OCI-LY7 (cell line): Measurements from ENCODE around the gene HSPH1. TPM values are rescaled to one million over a fixed set of nuclear protein-coding genes. Genes with fewer than 3 reads are reported as not detected.
"Not testable (repeated sequence)": the region's sequence is repeated elsewhere in the genome, so short reads cannot be mapped to it uniquely, and the experiment has no call there.

Source experiments
- BruUV-seq: library from RNA; stranded (reverse); fragments of 400-500 nt; replicated peaks from 2 replicates; lab custom pipeline; 2021; lab: Mats Ljungman, UMichigan
- CTCF ChIA-PET: fragments of 300-600 bp; sonication (Branson Sonifier 250); formaldehyde crosslinking; loops from one replicate; lab custom pipeline; 2022; ENCODE audit warnings: antibody characterized with exemption; ENCODE audit not compliant: unreplicated experiment; lab: Charles Lee
- POLR2A ChIA-PET: fragments of 300-600 bp; sonication (Branson Sonifier 250); formaldehyde crosslinking; loops from one replicate; lab custom pipeline; 2022; ENCODE audit warnings: antibody characterized with exemption; lab: Charles Lee
- DNase-seq: peaks from one replicate; pipeline ENCODE4 v3.0.0-alpha.2; 2015; ENCODE audit warnings: low spot score
- H2AFZ ChIP-seq: fragments of 200-600 bp; sonication (generic), shearing (Covaris generic); 2 replicates; pipeline ENCODE4 v1.6.1; 2014; ENCODE audit warnings: mild to moderate bottlenecking, antibody characterized with exemption, low read length, moderate library complexity
- H3K27ac ChIP-seq: fragments of 200-600 bp; sonication (generic); 2 replicates; pipeline ENCODE4 v1.5.1; 2014; ENCODE audit warnings: mixed run types, low read depth, mild to moderate bottlenecking, moderate library complexity, low read length, inconsistent platforms; ENCODE audit not compliant: poor library complexity, severe bottlenecking
- H3K36me3 ChIP-seq: fragments of 200-600 bp; sonication (generic); 2 replicates; pipeline ENCODE4 v1.6.1; 2014; ENCODE audit warnings: mild to moderate bottlenecking, antibody characterized with exemption, low read length, moderate library complexity, mixed read lengths; ENCODE audit not compliant: insufficient read depth
- H3K4me1 ChIP-seq: fragments of 200-600 bp; sonication (generic); 2 replicates; pipeline ENCODE4 v1.5.1; 2014; ENCODE audit warnings: mild to moderate bottlenecking, low read length; ENCODE audit not compliant: insufficient read depth, poor library complexity, severe bottlenecking
- H3K4me2 ChIP-seq: fragments of 200-600 bp; sonication (generic); 2 replicates; pipeline ENCODE4 v1.6.1; 2014; ENCODE audit warnings: mild to moderate bottlenecking, low read length
- H3K4me3 ChIP-seq: fragments of 200-600 bp; sonication (generic); 2 replicates; pipeline ENCODE4 v1.5.1; 2014; ENCODE audit warnings: mild to moderate bottlenecking, low read depth, low read length; ENCODE audit not compliant: poor library complexity, severe bottlenecking
- H3K79me2 ChIP-seq: fragments of 200-600 bp; sonication (generic); 2 replicates; pipeline ENCODE4 v1.6.1; 2016; ENCODE audit warnings: low read depth, mild to moderate bottlenecking, low read length, moderate library complexity, mixed read lengths; ENCODE audit not compliant: insufficient read depth
- H3K9me2 ChIP-seq: fragments of 200-600 bp; sonication (generic); 2 replicates; pipeline ENCODE4 v1.6.1; 2016; ENCODE audit warnings: mild to moderate bottlenecking, low read length, mixed read lengths; ENCODE audit not compliant: insufficient read depth
- H3K9me3 ChIP-seq: fragments of 200-600 bp; sonication (generic); 2 replicates; pipeline ENCODE4 v1.6.1; 2014; ENCODE audit warnings: mild to moderate bottlenecking, mixed run types, low read length, mixed read lengths
- H4K20me1 ChIP-seq: fragments of 200-600 bp; sonication (generic); 2 replicates; pipeline ENCODE4 v1.6.1; 2014; ENCODE audit warnings: mild to moderate bottlenecking, antibody characterized with exemption, low read length, moderate library complexity, mixed read lengths; ENCODE audit not compliant: insufficient read depth
- EZH2phosphoT487 ChIP-seq: fragments of 200-600 bp; sonication (generic); IDR thresholded peaks from 2 replicates; pipeline ENCODE4 v1.6.1; 2018; ENCODE audit warnings: low read depth, borderline replicate concordance, mild to moderate bottlenecking, mixed run types, antibody characterized with exemption, low read length, moderate library complexity, mixed read lengths
- intact Hi-C: fragments of 100-400 bp; cut with micrococcal nuclease; formaldehyde crosslinking; loops from one replicate; pipeline ENCODE4 v1.10.0; 2022; ENCODE audit not compliant: unreplicated experiment
- total RNA-seq, 2 experiments: library from RNA; depleted of rRNA in 1 of 2; stranded (reverse); fragments of >200 nt in 1 of 2; shearing (Covaris generic) in 1 of 2; gene quantifications; 2 replicates each; pipeline ENCODE4 v1.2.3, GENCODE V29; 2014 to 2022
- TF ChIP-seq, protein P1 (sequence below): fragments of 200-600 bp; sonication (generic); conservative IDR thresholded peaks from 2 replicates; pipeline ENCODE4 v1.5.1; 2014; ENCODE audit warnings: mild to moderate bottlenecking, antibody characterized with exemption, low read length, moderate library complexity, mixed read lengths

HSPH1 gene
- total RNA-seq, 2 experiments from 2014 or later, result 89.6 to 176 TPM

DNA sequence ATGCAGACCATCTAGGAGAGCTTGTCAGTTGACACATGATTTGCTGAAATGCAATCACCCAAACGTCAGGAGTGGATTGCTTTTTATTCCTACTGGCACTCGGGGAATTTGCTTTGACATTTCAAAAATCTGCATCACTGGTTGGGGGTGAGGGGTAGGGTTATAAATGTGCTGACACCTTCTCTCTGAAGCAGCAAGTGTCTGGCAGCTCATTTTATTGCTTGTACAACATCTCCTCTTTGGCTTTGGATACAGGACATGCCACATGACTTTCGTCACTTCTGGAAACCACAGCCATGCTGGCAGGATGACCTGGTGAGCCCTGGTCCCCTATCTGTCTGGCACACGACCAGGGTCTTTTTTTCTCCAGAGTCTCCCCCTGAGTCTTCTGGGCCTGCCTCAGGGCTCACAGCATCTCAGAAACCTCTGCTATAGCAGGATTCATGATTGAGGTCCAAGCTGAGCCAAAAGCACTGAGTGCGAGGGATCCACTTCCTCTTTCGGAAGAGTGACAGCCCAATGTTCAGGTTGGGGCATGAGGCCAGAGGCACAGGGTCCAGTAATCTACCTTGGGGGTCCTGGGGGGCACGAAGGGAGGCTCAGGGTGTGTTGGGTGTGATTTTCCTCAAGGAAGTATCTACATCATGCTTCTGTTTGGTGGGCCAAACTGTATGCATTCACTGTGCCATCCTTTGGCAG is 60.1 kb downstream of the HSPH1 start:
- no peak overlapping the region for H3K27ac ChIP-seq
- TF ChIP-seq, protein P1, sequence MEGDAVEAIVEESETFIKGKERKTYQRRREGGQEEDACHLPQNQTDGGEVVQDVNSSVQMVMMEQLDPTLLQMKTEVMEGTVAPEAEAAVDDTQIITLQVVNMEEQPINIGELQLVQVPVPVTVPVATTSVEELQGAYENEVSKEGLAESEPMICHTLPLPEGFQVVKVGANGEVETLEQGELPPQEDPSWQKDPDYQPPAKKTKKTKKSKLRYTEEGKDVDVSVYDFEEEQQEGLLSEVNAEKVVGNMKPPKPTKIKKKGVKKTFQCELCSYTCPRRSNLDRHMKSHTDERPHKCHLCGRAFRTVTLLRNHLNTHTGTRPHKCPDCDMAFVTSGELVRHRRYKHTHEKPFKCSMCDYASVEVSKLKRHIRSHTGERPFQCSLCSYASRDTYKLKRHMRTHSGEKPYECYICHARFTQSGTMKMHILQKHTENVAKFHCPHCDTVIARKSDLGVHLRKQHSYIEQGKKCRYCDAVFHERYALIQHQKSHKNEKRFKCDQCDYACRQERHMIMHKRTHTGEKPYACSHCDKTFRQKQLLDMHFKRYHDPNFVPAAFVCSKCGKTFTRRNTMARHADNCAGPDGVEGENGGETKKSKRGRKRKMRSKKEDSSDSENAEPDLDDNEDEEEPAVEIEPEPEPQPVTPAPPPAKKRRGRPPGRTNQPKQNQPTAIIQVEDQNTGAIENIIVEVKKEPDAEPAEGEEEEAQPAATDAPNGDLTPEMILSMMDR, result no peak
- no peaks in the 10 kb centered on the region for H3K79me2 ChIP-seq
- intact Hi-C loops, result no loop called here
- H4K20me1 ChIP-seq, result no peaks in the 10 kb centered on the region
- H3K4me1 ChIP-seq, result no peaks in the 10 kb centered on the region
- H2AFZ ChIP-seq, result no peak overlapping the region
- H3K4me2 ChIP-seq, result no peak overlapping the region
- ChIA-PET POLR2A (interaction anchor here (0.9 kb wide), 1 partner anchor 214 kb away, joined by 3 read pairs; no protein-coding TSS in a partner anchor), CTCF (no interaction called here)
- DNase-seq, result no peak
- H3K9me2 ChIP-seq, result no peaks in the 10 kb centered on the region
- no peak overlapping the region for H3K4me3 ChIP-seq
- BruUV-seq, result no TSS peak
- no peaks in the 10 kb centered on the region for H3K36me3 ChIP-seq
- no peaks in the 10 kb centered on the region for H3K9me3 ChIP-seq

DNA sequence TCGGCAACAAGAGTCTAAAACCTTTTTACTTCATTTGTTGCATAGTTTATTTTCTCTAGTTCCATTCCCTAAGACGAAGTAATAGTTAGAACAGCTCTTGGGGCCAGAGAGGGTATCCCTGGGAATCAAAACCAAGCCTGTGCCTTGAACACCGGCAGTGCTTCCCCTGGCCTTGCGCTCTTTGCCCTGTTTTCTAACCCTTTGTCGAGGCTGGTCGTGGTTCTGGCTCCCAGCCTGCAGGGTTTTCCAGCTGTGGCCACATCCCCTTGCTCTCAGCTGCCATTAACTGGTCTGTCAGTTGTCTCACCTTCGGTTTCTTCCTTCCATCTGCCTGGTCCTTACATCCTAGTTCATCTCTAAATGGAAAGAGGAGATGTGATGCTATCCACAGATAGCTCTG is 61.0 kb downstream of the HSPH1 start:
- no peaks in the 10 kb centered on the region for H3K79me2 ChIP-seq
- no peaks in the 10 kb centered on the region for H4K20me1 ChIP-seq
- H2AFZ ChIP-seq, result no peak overlapping the region
- H3K9me3 ChIP-seq, result no peaks in the 10 kb centered on the region
- no peak for DNase-seq
- no peaks in the 10 kb centered on the region for H3K36me3 ChIP-seq
- TF ChIP-seq EZH2phosphoT487, result no peak
- TF ChIP-seq, protein P1, result no peak
- ChIA-PET POLR2A (no interaction called here), CTCF (no interaction called here)
- no peak overlapping the region for H3K4me2 ChIP-seq
- no TSS peak for BruUV-seq
- H3K4me3 ChIP-seq, result no peak overlapping the region
- intact Hi-C loops, result no loop called here
- H3K4me1 ChIP-seq, result no peaks in the 10 kb centered on the region
- no peak overlapping the region for H3K27ac ChIP-seq
- H3K9me2 ChIP-seq, result no peaks in the 10 kb centered on the region

DNA sequence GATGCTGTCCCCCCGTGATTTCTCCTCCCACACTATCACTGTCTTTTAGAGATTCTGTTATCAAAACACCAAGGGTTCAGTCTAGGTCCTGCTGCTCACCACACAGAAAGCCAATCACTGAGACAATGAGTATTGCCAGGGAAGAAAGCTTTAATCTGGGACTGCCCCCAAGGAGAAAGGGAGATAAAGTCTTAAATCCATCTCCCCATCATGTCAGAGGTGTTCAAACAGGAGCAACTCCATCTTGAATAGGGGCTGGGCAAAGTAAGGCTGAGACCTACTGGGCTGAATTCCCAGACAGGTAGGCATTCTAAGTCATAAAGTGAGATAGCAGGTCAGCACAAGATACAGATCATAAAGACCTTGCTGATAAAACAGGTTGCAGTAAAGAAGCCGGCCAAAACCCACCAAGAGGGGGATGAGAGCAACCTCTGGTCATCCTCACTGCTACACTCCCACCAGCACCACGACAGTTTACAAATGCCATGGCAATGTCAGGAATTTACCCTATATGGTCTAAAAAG is 63.7 kb downstream of the HSPH1 start:
- H3K36me3 ChIP-seq, H3K9me2 ChIP-seq, POLR2A ChIA-PET, CTCF ChIA-PET, H3K4me3 ChIP-seq, BruUV-seq, H4K20me1 ChIP-seq, H3K4me1 ChIP-seq, intact Hi-C loops, H3K9me3 ChIP-seq, H3K79me2 ChIP-seq, H3K4me2 ChIP-seq, DNase-seq, H3K27ac ChIP-seq, H2AFZ ChIP-seq: not testable (repeated sequence)
